CD14-positive monocyte (primary cell): ENCODE measurements around the gene RETREG2. TPM values are rescaled to one million over a fixed set of nuclear protein-coding genes. Genes with fewer than 3 reads are reported as not detected.
A peak's percentile ranks its signal among the peaks of the same experiment; 100 is the strongest.

Experiments used
- DNase-seq, 3 donors: peaks; one replicate each; pipeline ENCODE4 v3.0.0-alpha.2; 2011 to 2022
- H2AFZ ChIP-seq: 2 replicates; pipeline ENCODE4 v1.6.0; 2012; ENCODE audit warnings: mild to moderate bottlenecking, low read depth, low read length, inconsistent platforms; ENCODE audit not compliant: insufficient read depth, poor library complexity, severe bottlenecking
- H3K27ac ChIP-seq, 2 donors: 1 replicate in 1 of 2; 2 replicates in 1 of 2; pipeline ENCODE4 v1.5.1; 2012 to 2013; ENCODE audit warnings: low read length in 2 of 2, control low read depth in 1 of 2, inconsistent platforms in 1 of 2, low read depth in 1 of 2, mild to moderate bottlenecking in 1 of 2
- H3K27me3 ChIP-seq, 2 donors: one replicate each; pipeline versions ENCODE4 v1.6.0 to v1.6.1; 2011 to 2013; ENCODE audit warnings: low read length in 2 of 2; ENCODE audit not compliant: control insufficient read depth in 2 of 2, insufficient read depth in 2 of 2
- H3K36me3 ChIP-seq, 2 donors: replicated peaks in 1 of 2; 1 replicate in 1 of 2; 2 replicates in 1 of 2; pipeline versions ENCODE4 v1.5.1 to v1.6.1; 2012 to 2013; ENCODE audit warnings: low read length in 2 of 2, control low read depth in 1 of 2, inconsistent platforms in 1 of 2, mild to moderate bottlenecking in 1 of 2; ENCODE audit not compliant: insufficient read depth in 2 of 2, control insufficient read depth in 1 of 2
- H3K4me1 ChIP-seq, 2 donors: 1 replicate in 1 of 2; 2 replicates in 1 of 2; pipeline versions ENCODE4 v1.5.1 to v1.6.1; 2012 to 2013; ENCODE audit warnings: low read length in 2 of 2, control low read depth in 1 of 2, inconsistent platforms in 1 of 2, mild to moderate bottlenecking in 1 of 2, moderate library complexity in 1 of 2; ENCODE audit not compliant: insufficient read depth in 2 of 2, control insufficient read depth in 1 of 2
- H3K4me2 ChIP-seq: replicated peaks from 2 replicates; pipeline ENCODE3; 2012; ENCODE audit warnings: low read length, moderate library complexity, mild to moderate bottlenecking; ENCODE audit not compliant: poor library complexity, severe bottlenecking; ENCODE audit errors: extremely low read depth
- H3K4me3 ChIP-seq, 3 experiments: fragments of 200-600 bp in 1 of 3; sonication (generic) in 1 of 3; replicated peaks in 1 of 3; 1 replicate in 2 of 3; 2 replicates in 1 of 3; pipeline ENCODE4 v1.5.1; 2011 to 2013; ENCODE audit warnings: low read length in 3 of 3, mild to moderate bottlenecking in 3 of 3, control low read depth in 2 of 3, low read depth in 2 of 3, inconsistent platforms in 1 of 3, moderate library complexity in 1 of 3
- H3K79me2 ChIP-seq: 2 replicates; pipeline ENCODE4 v1.6.0; 2012; ENCODE audit warnings: mild to moderate bottlenecking, control low read depth, inconsistent platforms, low read length, moderate library complexity; ENCODE audit not compliant: insufficient read depth
- H3K9ac ChIP-seq: 2 replicates; pipeline ENCODE4 v1.6.0; 2017; ENCODE audit warnings: low read length, mild to moderate bottlenecking; ENCODE audit not compliant: insufficient read depth, poor library complexity, severe bottlenecking
- H3K9me3 ChIP-seq, 2 donors: replicated peaks in 1 of 2; 1 replicate in 1 of 2; 2 replicates in 1 of 2; pipeline versions ENCODE4 v1.5.1 to v1.6.1; 2012 to 2013; ENCODE audit warnings: low read length in 2 of 2, control low read depth in 1 of 2; ENCODE audit not compliant: control insufficient read depth in 1 of 2, insufficient read depth in 1 of 2
- H4K20me1 ChIP-seq: 2 replicates; pipeline ENCODE4 v1.6.0; 2012; ENCODE audit warnings: mild to moderate bottlenecking, low read length, control low read depth, moderate library complexity; ENCODE audit not compliant: insufficient read depth
- H3K27ac Mint-ChIP-seq, 7 donors: one replicate each; pipeline ENCODE4 v1.8.0; 2020; ENCODE audit warnings: mild to moderate bottlenecking in 7 of 7, mixed read lengths in 7 of 7, moderate library complexity in 6 of 7, inconsistent platforms in 2 of 7
- H3K27me3 Mint-ChIP-seq, 3 donors: one replicate each; pipeline ENCODE4 v1.8.0; 2021 to 2022; ENCODE audit warnings: low read depth in 3 of 3, mild to moderate bottlenecking in 3 of 3, mixed read lengths in 3 of 3, moderate library complexity in 3 of 3, inconsistent platforms in 1 of 3
- H3K36me3 Mint-ChIP-seq, 2 donors: one replicate each; pipeline ENCODE4 v1.8.0; 2020; ENCODE audit warnings: mixed read lengths in 2 of 2, inconsistent platforms in 1 of 2, mild to moderate bottlenecking in 1 of 2
- H3K4me1 Mint-ChIP-seq: one replicate; pipeline ENCODE4 v1.8.0; 2020; ENCODE audit warnings: mild to moderate bottlenecking, mixed read lengths
- H3K4me3 Mint-ChIP-seq, 2 donors: one replicate each; pipeline ENCODE4 v1.8.0; 2020; ENCODE audit warnings: mild to moderate bottlenecking in 2 of 2, mixed read lengths in 2 of 2, moderate library complexity in 1 of 2
- H3K9me3 Mint-ChIP-seq, 7 donors: one replicate each; pipeline ENCODE4 v1.8.0; 2020 to 2022; ENCODE audit warnings: mixed read lengths in 7 of 7, mild to moderate bottlenecking in 6 of 7, moderate library complexity in 6 of 7, inconsistent platforms in 2 of 7
- WGBS: methylation state at CpG from one replicate; pipeline ENCODE4 v1.1.5; 2013; ENCODE audit warnings: missing lambda C conversion rate; ENCODE audit not compliant: insufficient coverage; 5-methylcytosine and 5-hydroxymethylcytosine counted together
- intact Hi-C, 2 donors: fragments of 100-400 bp; cut with micrococcal nuclease; formaldehyde crosslinking; loops; one replicate each; pipeline versions ENCODE4 v1.15.0 to v1.15.1; 2023
- polyA plus RNA-seq, 3 donors: library from polyadenylated mRNA; depleted of rRNA in 1 of 3; unstranded in 2 of 3; stranded (reverse) in 1 of 3; fragments of 300-500 nt in 2 of 3; fragments of >200 nt in 1 of 3; fragmentation: Illumina TruSeq in 2 of 3; gene quantifications; 1 replicate in 2 of 3; 2 replicates in 1 of 3; pipeline ENCODE4 v1.2.3, GENCODE V29; 2012 to 2021
- TF ChIP-seq, protein P1 (sequence below): fragments of 200-600 bp; IDR thresholded peaks from one replicate; pipeline ENCODE4 v1.8.0; 2022; ENCODE audit warnings: antibody characterized with exemption, mild to moderate bottlenecking

RETREG2 gene
- polyA plus RNA-seq, 3 donors, result 37.7 to 60.9 (median 39.4) TPM

DNA sequence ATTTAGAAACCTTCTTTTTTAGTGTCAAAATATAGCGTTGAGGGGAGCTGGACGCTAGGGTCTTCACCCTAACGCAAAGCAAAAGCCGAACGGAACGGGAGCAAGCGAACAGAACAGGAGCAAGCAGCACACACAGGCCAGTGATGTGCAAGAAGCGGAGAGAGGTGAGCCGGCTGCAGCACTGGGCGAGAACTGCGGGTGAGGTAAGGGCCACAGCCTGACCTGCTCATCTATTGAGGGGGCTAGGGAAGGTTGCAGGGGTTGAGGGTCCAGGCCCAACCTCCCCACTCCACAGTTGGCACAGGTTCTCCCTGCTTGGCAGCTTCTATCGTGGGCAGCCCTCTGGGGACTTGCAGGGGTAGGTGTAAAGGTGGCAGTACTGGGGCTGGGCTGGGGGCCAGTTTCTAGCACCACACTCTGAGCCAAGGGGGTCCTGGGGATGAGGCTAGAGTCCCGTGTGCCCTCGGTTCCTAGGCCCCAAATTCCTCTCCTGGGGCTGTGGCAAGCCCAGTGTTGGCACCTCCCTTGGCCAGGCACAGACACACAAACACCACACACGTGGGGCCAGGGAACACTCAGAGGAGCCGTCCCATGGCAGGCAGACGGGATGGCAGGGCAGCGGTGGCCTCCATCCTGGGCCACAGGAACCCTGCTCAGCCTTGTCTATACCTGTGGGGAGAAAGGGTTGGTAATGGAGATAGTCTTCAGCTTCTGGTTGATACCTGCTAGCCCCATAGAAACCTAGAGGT lies 41.9 kb downstream of the RETREG2 start:
- H2AFZ ChIP-seq, result no peak overlapping the region
- H3K9ac ChIP-seq, result no peak overlapping the region
- peaks cover 0 to 24% (median 11%) of the 10 kb centered on the region in 7 donors for H3K9me3 Mint-ChIP-seq
- H3K27me3 Mint-ChIP-seq, result peaks cover 47 to 71% (median 49%) of the 10 kb centered on the region in 3 donors
- no peak overlapping the region for H3K27ac ChIP-seq
- H4K20me1 ChIP-seq, result peaks cover 64% of the 10 kb centered on the region
- no peak overlapping the region for H3K4me3 ChIP-seq
- H3K79me2 ChIP-seq, result no peaks in the 10 kb centered on the region
- no peak for DNase-seq
- peaks cover 36 to 44% of the 10 kb centered on the region in 2 donors for H3K4me1 ChIP-seq
- H3K36me3 Mint-ChIP-seq, result peaks cover 62 to 64% of the 10 kb centered on the region in 2 donors
- H3K27me3 ChIP-seq, result peaks cover 0 to 59% of the 10 kb centered on the region in 2 donors
- H3K4me2 ChIP-seq, result no peak overlapping the region
- no peak overlapping the region for H3K27ac Mint-ChIP-seq
- 100% methylated on average over 10 of the region's 18 CpGs for WGBS
- TF ChIP-seq, protein P1, sequence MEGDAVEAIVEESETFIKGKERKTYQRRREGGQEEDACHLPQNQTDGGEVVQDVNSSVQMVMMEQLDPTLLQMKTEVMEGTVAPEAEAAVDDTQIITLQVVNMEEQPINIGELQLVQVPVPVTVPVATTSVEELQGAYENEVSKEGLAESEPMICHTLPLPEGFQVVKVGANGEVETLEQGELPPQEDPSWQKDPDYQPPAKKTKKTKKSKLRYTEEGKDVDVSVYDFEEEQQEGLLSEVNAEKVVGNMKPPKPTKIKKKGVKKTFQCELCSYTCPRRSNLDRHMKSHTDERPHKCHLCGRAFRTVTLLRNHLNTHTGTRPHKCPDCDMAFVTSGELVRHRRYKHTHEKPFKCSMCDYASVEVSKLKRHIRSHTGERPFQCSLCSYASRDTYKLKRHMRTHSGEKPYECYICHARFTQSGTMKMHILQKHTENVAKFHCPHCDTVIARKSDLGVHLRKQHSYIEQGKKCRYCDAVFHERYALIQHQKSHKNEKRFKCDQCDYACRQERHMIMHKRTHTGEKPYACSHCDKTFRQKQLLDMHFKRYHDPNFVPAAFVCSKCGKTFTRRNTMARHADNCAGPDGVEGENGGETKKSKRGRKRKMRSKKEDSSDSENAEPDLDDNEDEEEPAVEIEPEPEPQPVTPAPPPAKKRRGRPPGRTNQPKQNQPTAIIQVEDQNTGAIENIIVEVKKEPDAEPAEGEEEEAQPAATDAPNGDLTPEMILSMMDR, result no peak
- intact Hi-C loops, result loop anchor here (5.0 kb wide), 2 partner anchors 32 to 43 kb away; partner anchors contain the start of genes TUBA4A (in 2 of the 2), TUBA4B (in 2 of the 2), CNPPD1 (in 1 of the 2) and RETREG2 (in 1 of the 2)
- peaks cover 39% of the 10 kb centered on the region for H3K4me1 Mint-ChIP-seq
- peaks cover 0 to 5% of the 10 kb centered on the region in 2 donors for H3K9me3 ChIP-seq
- peaks cover 51 to 56% of the 10 kb centered on the region in 2 donors for H3K36me3 ChIP-seq
- peak overlapping the region in 1 of 2 donors; percentile 83 for H3K4me3 Mint-ChIP-seq

DNA sequence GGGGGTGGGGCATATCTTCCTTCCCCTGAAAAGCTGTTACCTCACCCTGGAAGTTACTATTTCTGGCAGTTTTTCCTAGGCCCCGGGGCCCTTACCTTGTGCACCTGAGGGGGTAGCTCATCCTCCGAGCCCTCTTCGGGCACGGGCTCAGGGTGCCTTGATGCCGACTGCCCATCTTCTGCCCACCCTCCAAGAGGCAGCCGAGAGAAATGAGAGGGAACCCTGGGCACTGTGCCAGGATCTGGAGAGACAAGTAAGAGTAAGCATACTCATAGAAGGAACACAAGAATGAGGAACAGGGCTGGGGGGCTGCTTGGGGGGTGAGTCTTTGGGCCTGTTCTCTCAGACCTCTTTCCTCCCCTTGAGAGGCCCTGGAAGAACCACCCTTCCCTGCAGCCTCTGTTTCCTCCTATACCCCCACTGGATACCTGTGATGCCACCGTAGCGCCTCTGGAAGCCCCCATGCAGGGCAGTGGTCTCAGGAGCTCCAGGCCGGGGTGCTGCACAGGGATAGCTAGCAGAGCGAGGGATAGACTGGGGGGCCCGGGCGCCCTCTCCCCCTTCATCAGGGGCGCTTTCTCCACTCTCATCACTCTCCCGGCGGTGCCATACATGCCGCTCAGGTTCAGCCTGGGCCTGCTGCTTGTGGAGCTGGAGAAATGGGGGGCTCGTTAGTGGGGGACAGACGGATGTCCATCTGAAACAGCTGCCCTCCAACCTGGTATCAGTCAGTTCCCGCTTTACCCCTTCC lies 42.8 kb downstream of the RETREG2 start:
- Histone ChIP-seq H4K20me1 (peaks cover 72% of the 10 kb centered on the region), H3K27ac (no peak overlapping the region), H3K36me3 (peaks cover 53 to 58% of the 10 kb centered on the region in 2 donors), H3K27me3 (peaks cover 0 to 59% of the 10 kb centered on the region in 2 donors), H2AFZ (no peak overlapping the region), H3K79me2 (no peaks in the 10 kb centered on the region), H3K9me3 (peaks cover 0 to 5% of the 10 kb centered on the region in 2 donors), H3K4me3 (no peak overlapping the region), H3K4me2 (no peak overlapping the region), H3K9ac (no peak overlapping the region), H3K4me1 (peaks cover 45 to 53% of the 10 kb centered on the region in 2 donors)
- peaks cover 68 to 69% of the 10 kb centered on the region in 2 donors for H3K36me3 Mint-ChIP-seq
- H3K9me3 Mint-ChIP-seq, result peaks cover 0 to 25% (median 11%) of the 10 kb centered on the region in 7 donors
- DNase-seq, result no peak
- peaks cover 47% of the 10 kb centered on the region for H3K4me1 Mint-ChIP-seq
- H3K27ac Mint-ChIP-seq, result peak overlapping the region in 1 of 7 donors; percentile 20
- peaks cover 45 to 70% (median 47%) of the 10 kb centered on the region in 3 donors for H3K27me3 Mint-ChIP-seq
- WGBS, result 90% methylated on average over 6 of the region's 19 CpGs
- H3K4me3 Mint-ChIP-seq, result peak overlapping the region in 1 of 2 donors; percentile 83
- intact Hi-C loops, result no loop called here
- TF ChIP-seq, protein P1, result no peak
